ENCODE measurements around the gene SLC3A2. TPM values are rescaled to one million over a fixed set of nuclear protein-coding genes. Genes with fewer than 3 reads are reported as not detected.
"Not testable (repeated sequence)": the region's sequence is repeated elsewhere in the genome, so short reads cannot be mapped to it uniquely, and the experiment has no call there.

Gene SLC3A2
- total and polyA plus RNA-seq, 2 donors (not counting 1 experiment from before 2014, with no cell fraction given): 91.2 to 441 TPM

DNA sequence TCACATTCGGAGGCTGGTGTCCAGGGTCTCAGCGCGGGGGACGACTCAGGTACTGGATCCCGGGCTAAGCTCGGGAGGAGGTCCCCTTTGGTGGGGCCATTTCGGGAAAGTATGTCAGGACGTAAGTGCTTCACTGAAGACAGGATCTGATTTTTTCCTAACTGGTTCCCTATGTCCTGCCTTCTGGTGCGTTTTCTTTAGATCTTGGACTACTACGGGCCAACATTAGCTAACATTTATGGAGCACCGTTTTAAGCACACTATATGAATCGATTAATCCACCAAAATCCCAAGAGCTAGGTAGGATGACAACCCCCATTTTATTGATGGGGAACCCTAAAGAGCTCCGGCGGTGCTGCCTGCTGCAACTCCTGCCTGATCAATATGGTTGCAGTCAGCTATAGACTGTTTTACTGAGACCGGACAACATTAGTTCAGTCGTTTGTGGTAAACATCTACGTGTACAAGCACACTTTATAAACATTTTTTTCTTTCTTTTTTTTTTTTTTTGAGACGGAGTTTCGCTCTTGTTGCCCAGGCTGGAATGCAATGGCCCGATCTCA lies 24.3 kb upstream of the SLC3A2 start:
- Histone ChIP-seq H4K20me1 (ENCODE audit: control insufficient read depth, extremely low read depth, insufficient read depth, low read length) (no peaks in the 10 kb centered on the region), H3K4me2 (ENCODE audit: extremely low read depth, insufficient read depth, low read length) (peak overlapping the region; percentile 99), H3K9ac (ENCODE audit: insufficient read depth, low read length) (peak overlapping the region; percentile 75), H3K27ac (ENCODE audit: insufficient read depth, low read length) (peak overlapping the region; percentile 94), H3K36me3 (ENCODE audit: control insufficient read depth, insufficient read depth, low read length) (peaks cover 12% of the 10 kb centered on the region), H2AFZ (ENCODE audit: low read length) (peak overlapping the region; percentile 86), H3K27me3 (ENCODE audit: control insufficient read depth, insufficient read depth, low read length) (no peaks in the 10 kb centered on the region), H3K79me2 (ENCODE audit: control insufficient read depth, insufficient read depth, low read length) (peaks cover 34% of the 10 kb centered on the region), H3K4me3 (replicated peaks in 1 of 4; ENCODE audit: control extremely low read depth in 1 of 4, insufficient read depth in 1 of 4, low read depth in 3 of 4, low read length in 4 of 4) (peak overlapping the region; percentile 60 to 97 (median 80)), H3K4me1 (ENCODE audit: control insufficient read depth, extremely low read depth, insufficient read depth, low read length) (peaks cover 12% of the 10 kb centered on the region), H3K9me3 (ENCODE audit: control insufficient read depth, insufficient read depth, low read depth, low read length) (no peaks in the 10 kb centered on the region)
- TF ChIP-seq, protein P1, sequence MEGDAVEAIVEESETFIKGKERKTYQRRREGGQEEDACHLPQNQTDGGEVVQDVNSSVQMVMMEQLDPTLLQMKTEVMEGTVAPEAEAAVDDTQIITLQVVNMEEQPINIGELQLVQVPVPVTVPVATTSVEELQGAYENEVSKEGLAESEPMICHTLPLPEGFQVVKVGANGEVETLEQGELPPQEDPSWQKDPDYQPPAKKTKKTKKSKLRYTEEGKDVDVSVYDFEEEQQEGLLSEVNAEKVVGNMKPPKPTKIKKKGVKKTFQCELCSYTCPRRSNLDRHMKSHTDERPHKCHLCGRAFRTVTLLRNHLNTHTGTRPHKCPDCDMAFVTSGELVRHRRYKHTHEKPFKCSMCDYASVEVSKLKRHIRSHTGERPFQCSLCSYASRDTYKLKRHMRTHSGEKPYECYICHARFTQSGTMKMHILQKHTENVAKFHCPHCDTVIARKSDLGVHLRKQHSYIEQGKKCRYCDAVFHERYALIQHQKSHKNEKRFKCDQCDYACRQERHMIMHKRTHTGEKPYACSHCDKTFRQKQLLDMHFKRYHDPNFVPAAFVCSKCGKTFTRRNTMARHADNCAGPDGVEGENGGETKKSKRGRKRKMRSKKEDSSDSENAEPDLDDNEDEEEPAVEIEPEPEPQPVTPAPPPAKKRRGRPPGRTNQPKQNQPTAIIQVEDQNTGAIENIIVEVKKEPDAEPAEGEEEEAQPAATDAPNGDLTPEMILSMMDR (conservative IDR thresholded peaks at IDR 0.05 in 1 of 2, IDR thresholded peaks at IDR 0.05 in 1 of 2; ENCODE audit: low read depth in 1 of 2, low read length in 2 of 2): no peak
- TF ChIP-seq EZH2 (IDR thresholded peaks at IDR 0.05; ENCODE audit: low read length, missing control alignments): no peak
- no peak for DNase-seq (ENCODE audit: low read depth in 2 of 2)

DNA sequence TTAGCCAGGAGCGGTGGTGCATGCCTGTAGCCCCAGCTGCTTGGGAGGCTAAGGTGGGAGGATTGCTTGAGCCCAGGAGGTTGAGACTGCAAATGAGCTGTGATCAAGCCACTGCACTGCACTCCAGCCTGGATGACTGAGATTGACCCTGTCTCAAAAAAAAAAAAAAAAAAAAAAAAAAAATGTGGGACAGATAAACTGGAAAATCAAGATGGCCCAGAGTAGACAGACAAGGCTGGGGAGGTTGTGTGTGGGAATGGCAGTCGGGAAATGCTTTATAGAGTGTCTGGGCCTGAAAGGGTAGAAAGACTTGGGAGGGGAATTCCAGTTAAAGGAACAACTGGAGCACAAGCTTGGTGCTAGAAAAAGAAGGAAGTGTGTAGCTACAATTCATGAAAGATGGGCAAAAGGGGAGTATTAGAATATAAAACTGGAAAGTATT lies 23.1 kb upstream of the SLC3A2 start:
- no peaks in the 10 kb centered on the region for H3K27me3 ChIP-seq (ENCODE audit: control insufficient read depth, insufficient read depth, low read length)
- H3K79me2 ChIP-seq (ENCODE audit: control insufficient read depth, insufficient read depth, low read length): peaks cover 34% of the 10 kb centered on the region
- peak overlapping the region in 1 of 4 experiments; percentile 7 for H3K4me3 ChIP-seq (replicated peaks in 1 of 4; ENCODE audit: control extremely low read depth in 1 of 4, insufficient read depth in 1 of 4, low read depth in 3 of 4, low read length in 4 of 4)
- TF ChIP-seq EZH2 (IDR thresholded peaks at IDR 0.05; ENCODE audit: low read length, missing control alignments): no peak
- TF ChIP-seq, protein P1 (conservative IDR thresholded peaks at IDR 0.05 in 1 of 2, IDR thresholded peaks at IDR 0.05 in 1 of 2; ENCODE audit: low read depth in 1 of 2, low read length in 2 of 2): no peak
- H3K36me3 ChIP-seq (ENCODE audit: control insufficient read depth, insufficient read depth, low read length): peaks cover 10% of the 10 kb centered on the region
- peaks cover 12% of the 10 kb centered on the region for H3K4me1 ChIP-seq (ENCODE audit: control insufficient read depth, extremely low read depth, insufficient read depth, low read length)
- H4K20me1 ChIP-seq (ENCODE audit: control insufficient read depth, extremely low read depth, insufficient read depth, low read length): no peaks in the 10 kb centered on the region
- peak in 1 of 2 donors; percentile 17 for DNase-seq (ENCODE audit: low read depth in 2 of 2)
- H2AFZ ChIP-seq (ENCODE audit: low read length): no peak overlapping the region
- no peak overlapping the region for H3K4me2 ChIP-seq (ENCODE audit: extremely low read depth, insufficient read depth, low read length)
- no peaks in the 10 kb centered on the region for H3K9me3 ChIP-seq (ENCODE audit: control insufficient read depth, insufficient read depth, low read depth, low read length)
- no peak overlapping the region for H3K9ac ChIP-seq (ENCODE audit: insufficient read depth, low read length)
- no peak overlapping the region for H3K27ac ChIP-seq (ENCODE audit: insufficient read depth, low read length)

DNA sequence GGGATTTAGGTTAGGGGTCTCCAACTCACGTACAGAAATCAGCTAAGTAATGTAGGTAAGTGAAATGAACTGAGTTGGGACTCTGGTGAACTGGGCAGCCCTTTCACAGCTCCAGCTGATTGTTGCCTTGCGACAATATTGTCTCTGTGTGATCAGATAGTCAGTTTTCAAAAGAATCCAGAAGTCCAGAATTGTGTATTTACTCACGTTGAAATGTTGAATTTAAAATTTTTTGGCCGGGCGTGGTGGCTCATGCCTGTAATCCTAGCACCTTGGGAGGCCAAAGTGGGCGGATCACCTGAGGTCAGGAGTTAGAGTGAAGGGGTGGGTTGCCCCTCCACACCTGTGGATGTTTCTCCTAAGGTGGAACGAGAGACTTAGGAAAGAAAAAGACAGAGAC lies 22.5 kb upstream of the SLC3A2 start:
- Histone ChIP-seq H4K20me1 (ENCODE audit: control insufficient read depth, extremely low read depth, insufficient read depth, low read length) (no peaks in the 10 kb centered on the region), H3K9me3 (ENCODE audit: control insufficient read depth, insufficient read depth, low read depth, low read length) (no peaks in the 10 kb centered on the region), H3K36me3 (ENCODE audit: control insufficient read depth, insufficient read depth, low read length) (peaks cover 8% of the 10 kb centered on the region), H3K4me1 (ENCODE audit: control insufficient read depth, extremely low read depth, insufficient read depth, low read length) (peaks cover 12% of the 10 kb centered on the region), H3K79me2 (ENCODE audit: control insufficient read depth, insufficient read depth, low read length) (peaks cover 30% of the 10 kb centered on the region), H3K4me2 (ENCODE audit: extremely low read depth, insufficient read depth, low read length) (no peak overlapping the region), H3K27ac (ENCODE audit: insufficient read depth, low read length) (no peak overlapping the region), H3K4me3 (replicated peaks in 1 of 4; ENCODE audit: control extremely low read depth in 1 of 4, insufficient read depth in 1 of 4, low read depth in 3 of 4, low read length in 4 of 4) (no peak overlapping the region), H3K9ac (ENCODE audit: insufficient read depth, low read length) (no peak overlapping the region), H3K27me3 (ENCODE audit: control insufficient read depth, insufficient read depth, low read length) (no peaks in the 10 kb centered on the region), H2AFZ (ENCODE audit: low read length) (no peak overlapping the region)
- TF ChIP-seq EZH2 (IDR thresholded peaks at IDR 0.05; ENCODE audit: low read length, missing control alignments): no peak
- TF ChIP-seq, protein P1 (conservative IDR thresholded peaks at IDR 0.05 in 1 of 2, IDR thresholded peaks at IDR 0.05 in 1 of 2; ENCODE audit: low read depth in 1 of 2, low read length in 2 of 2): no peak
- no peak for DNase-seq (ENCODE audit: low read depth in 2 of 2)

DNA sequence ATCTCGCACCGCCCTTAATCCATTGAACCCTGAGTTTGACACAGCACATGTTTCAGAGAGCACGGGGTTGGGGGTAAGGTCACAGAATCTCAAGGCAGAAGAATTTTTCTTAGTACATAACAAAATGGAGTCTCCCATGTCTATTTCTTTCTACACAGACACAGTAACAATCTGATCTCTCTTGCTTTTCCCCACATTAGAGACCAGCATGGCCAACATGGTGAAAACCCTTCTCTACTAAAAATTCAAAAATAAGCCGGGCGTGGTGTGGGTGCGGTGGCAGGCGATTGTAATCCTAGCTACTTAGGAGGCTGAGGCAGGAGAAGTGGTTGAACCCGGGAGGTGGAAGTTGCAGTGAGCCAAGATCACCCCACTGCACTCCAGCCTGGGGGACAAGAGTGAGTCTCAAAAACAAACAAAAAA lies 21.4 kb upstream of the SLC3A2 start:
- not testable (repeated sequence) for H3K27me3 ChIP-seq (ENCODE audit: control insufficient read depth, insufficient read depth, low read length); H3K9me3 ChIP-seq (ENCODE audit: control insufficient read depth, insufficient read depth, low read depth, low read length); H3K4me1 ChIP-seq (ENCODE audit: control insufficient read depth, extremely low read depth, insufficient read depth, low read length); H3K9ac ChIP-seq (ENCODE audit: insufficient read depth, low read length); H2AFZ ChIP-seq (ENCODE audit: low read length); H3K4me3 ChIP-seq (replicated peaks in 1 of 4; ENCODE audit: control extremely low read depth in 1 of 4, insufficient read depth in 1 of 4, low read depth in 3 of 4, low read length in 4 of 4); H3K27ac ChIP-seq (ENCODE audit: insufficient read depth, low read length); H3K36me3 ChIP-seq (ENCODE audit: control insufficient read depth, insufficient read depth, low read length); H4K20me1 ChIP-seq (ENCODE audit: control insufficient read depth, extremely low read depth, insufficient read depth, low read length); H3K4me2 ChIP-seq (ENCODE audit: extremely low read depth, insufficient read depth, low read length); DNase-seq (ENCODE audit: low read depth in 2 of 2)
- H3K79me2 ChIP-seq (ENCODE audit: control insufficient read depth, insufficient read depth, low read length): peaks cover 19% of the 10 kb centered on the region

Measured in fibroblast of lung (primary cell).